K562 (cell line): Measurements from ENCODE around the gene ZNF587. TPM values are rescaled to one million over a fixed set of nuclear protein-coding genes. Genes with fewer than 3 reads are reported as not detected.
"Not testable (repeated sequence)": the region's sequence is repeated elsewhere in the genome, so short reads cannot be mapped to it uniquely, and the experiment has no call there.

Source experiments
- ATF7 ChIP-seq: fragments of 450-650 bp; IDR thresholded peaks from 2 replicates; pipeline ENCODE4 v1.7.1; 2014; ENCODE audit warnings: mild to moderate bottlenecking, moderate library complexity
- CHD1 ChIP-seq: fragments of 200-600 bp; sonication (generic); IDR thresholded peaks from one replicate; pipeline ENCODE4 v1.6.1; 2012; ENCODE audit warnings: mild to moderate bottlenecking, moderate library complexity, low read length, inconsistent platforms
- CHD2 ChIP-seq: IDR thresholded peaks from 2 replicates; pipeline ENCODE4 v1.6.1; 2011; ENCODE audit warnings: low read depth, low read length
- CXXC5 ChIP-seq: fragments of 250-450 bp; sonication (Bioruptor Pico); IDR thresholded peaks from 2 replicates; pipeline ENCODE4 v1.8.0; 2022; ENCODE audit warnings: inconsistent platforms, mild to moderate bottlenecking, moderate library complexity
- MBD2 ChIP-seq: sonication (generic); IDR thresholded peaks from 2 replicates; pipeline ENCODE4 v1.6.1; 2016; ENCODE audit warnings: low read depth, borderline replicate concordance
- MGA ChIP-seq: fragments of 450-650 bp; IDR thresholded peaks from 2 replicates; pipeline ENCODE4 v1.6.1; 2016; ENCODE audit warnings: mild to moderate bottlenecking, moderate library complexity
- NR2C1 ChIP-seq, 2 experiments: fragments of 450-650 bp; IDR thresholded peaks; 2 replicates each; pipeline ENCODE4 v1.6.1; 2017; ENCODE audit warnings: mild to moderate bottlenecking in 2 of 2, antibody characterized with exemption in 1 of 2, inconsistent platforms in 1 of 2, missing compliant biosample characterization in 1 of 2, missing genetic modification characterization in 1 of 2
- THAP12 ChIP-seq: fragments of 250-450 bp; sonication (Bioruptor Pico); IDR thresholded peaks from 2 replicates; pipeline ENCODE4 v1.9.0; 2021; ENCODE audit warnings: mild to moderate bottlenecking, inconsistent platforms
- ZFX ChIP-seq: sonication (generic); formaldehyde crosslinking; IDR thresholded peaks from 2 replicates; pipeline ENCODE4 v1.8.0; 2022; ENCODE audit warnings: mild to moderate bottlenecking, missing genetic modification reagents, moderate library complexity
- polyA plus RNA-seq, 8 experiments: library from polyadenylated mRNA; depleted of rRNA in 4 of 8; stranded (reverse) in 5 of 8; unstranded in 3 of 8; fragments of >200 nt; fragmentation: Nextera tagmentation in 2 of 8; fragmentation: Illumina TruSeq in 1 of 8; extraction: Ambion mirVana in 2 of 8; extraction: Trizol in 1 of 8; gene quantifications; 2 replicates each; pipeline versions ENCODE4 v1.2.1 to v1.2.3, GENCODE V29; 2011 to 2014; ENCODE audit warnings: inconsistent platforms in 1 of 8, missing spikeins in 1 of 8
- total RNA-seq, 7 experiments: library from RNA; depleted of rRNA in 6 of 7; stranded (reverse); fragments of >200 nt in 6 of 7; fragmentation: Illumina TruSeq in 2 of 7; extraction: Trizol in 2 of 7; gene quantifications; 2 replicates each; pipeline versions ENCODE4 v1.2.1 to v1.2.3, GENCODE V29; 2011 to 2021; ENCODE audit warnings: low replicate concordance in 1 of 7
- TF ChIP-seq, protein P1 (sequence below): sonication (generic); formaldehyde crosslinking; IDR thresholded peaks from 2 replicates; pipeline ENCODE4 v1.9.0; 2022; ENCODE audit warnings: mild to moderate bottlenecking, missing genetic modification reagents

Gene ZNF587
- total and polyA plus RNA-seq, 9 of the 15 experiments (the other 6 are each of a cell fraction or from before 2014, with no cell fraction given), result 3.2 to 42.0 (median 24.9) TPM

DNA sequence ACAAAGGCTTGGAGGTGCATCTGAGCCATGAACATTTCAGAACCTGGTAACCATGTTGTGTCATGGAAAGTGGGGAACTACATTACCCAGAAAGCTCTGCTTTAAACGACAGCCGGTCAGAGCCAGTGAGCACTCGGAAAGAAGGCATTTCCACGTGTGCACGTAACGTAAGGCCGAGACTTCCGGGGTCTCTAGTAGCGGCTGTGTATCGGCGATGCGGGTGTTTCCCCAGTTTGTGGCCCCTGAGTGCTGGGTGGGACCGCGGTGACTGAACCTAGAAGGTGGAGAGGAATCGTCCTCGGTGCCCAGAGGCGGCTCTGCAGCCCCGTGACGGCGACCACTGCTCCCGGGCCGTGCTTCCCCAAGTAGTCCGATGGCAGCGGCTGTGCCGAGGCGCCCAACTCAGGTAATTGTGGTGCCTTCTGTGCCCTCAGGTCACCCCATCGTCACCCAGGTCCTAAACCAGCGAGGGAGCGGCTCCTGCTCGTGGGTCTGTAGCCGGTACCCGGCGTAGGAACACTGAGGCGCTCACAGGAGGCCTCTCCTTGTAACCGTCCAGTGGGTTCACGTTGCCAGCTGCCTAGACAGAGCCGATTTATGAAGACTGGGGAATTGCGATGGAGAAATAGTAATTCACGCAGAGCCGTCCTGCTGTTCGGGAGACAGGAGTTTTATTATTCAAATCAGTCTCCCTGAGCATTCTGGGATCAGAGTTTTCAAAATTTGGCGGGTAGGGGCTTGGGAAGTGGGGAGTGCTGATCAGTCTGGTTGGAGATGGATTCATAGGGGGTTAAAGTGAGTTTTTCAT lies at the start of gene ZNF587 (continued):
- peak; percentile 23; the same call in 1 of the 2 replicates for TF ChIP-seq CHD2
- peak; percentile 88 for TF ChIP-seq MBD2
- TF ChIP-seq ATF7, result peak; percentile 39; the same call in 1 of the 2 replicates
- peak; percentile 51; the same call in 1 of the 2 replicates for TF ChIP-seq ZFX (CRISPR knock-in tag)
- TF ChIP-seq, protein P1, sequence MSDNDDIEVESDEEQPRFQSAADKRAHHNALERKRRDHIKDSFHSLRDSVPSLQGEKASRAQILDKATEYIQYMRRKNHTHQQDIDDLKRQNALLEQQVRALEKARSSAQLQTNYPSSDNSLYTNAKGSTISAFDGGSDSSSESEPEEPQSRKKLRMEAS (CRISPR knock-in tag), result peak; percentile 93
- TF ChIP-seq NR2C1 (IDR thresholded peaks at IDR 0.05), result not testable (repeated sequence)
- TF ChIP-seq NR2C1 (tag; IDR thresholded peaks at IDR 0.05), result peak; percentile 69
- TF ChIP-seq CXXC5, result peak; percentile 78
- TF ChIP-seq THAP12 (CRISPR knock-in tag), result 0 out of 2 replicates have a peak, but pooled peaks have one; percentile 18
- peak; percentile 39 for TF ChIP-seq CHD1
- peak; percentile 24; the same call in 1 of the 2 replicates for TF ChIP-seq MGA
